H9 (cell line): ENCODE measurements around the gene UMOD. TPM values are rescaled to one million over a fixed set of nuclear protein-coding genes. Genes with fewer than 3 reads are reported as not detected.

ENCODE experiments used
- DNase-seq: peaks from one replicate; pipeline ENCODE4 v3.0.0-alpha.2; 2017
- H2AFZ ChIP-seq: one replicate; pipeline ENCODE4 v1.6.1; 2013; ENCODE audit warnings: mild to moderate bottlenecking, low read length, control low read depth, moderate library complexity
- H2AK5ac ChIP-seq: 2 replicates; pipeline ENCODE4 v1.6.1; 2013; ENCODE audit warnings: low read length, control low read depth, mixed read lengths; ENCODE audit not compliant: insufficient read length
- H2BK120ac ChIP-seq: one replicate; pipeline ENCODE4 v1.6.1; 2013; ENCODE audit warnings: low read depth, mild to moderate bottlenecking, low read length, control low read depth, inconsistent platforms; ENCODE audit not compliant: poor library complexity, severe bottlenecking
- H2BK12ac ChIP-seq: 2 replicates; pipeline ENCODE4 v1.6.1; 2013; ENCODE audit warnings: low read length, control low read depth, mixed read lengths, low read depth; ENCODE audit not compliant: insufficient read length
- H2BK15ac ChIP-seq: 2 replicates; pipeline ENCODE4 v1.6.1; 2013; ENCODE audit warnings: low read depth, low read length, control low read depth
- H2BK20ac ChIP-seq: one replicate; pipeline ENCODE4 v1.6.1; 2013; ENCODE audit warnings: low read depth, mild to moderate bottlenecking, low read length, control low read depth, inconsistent platforms; ENCODE audit not compliant: poor library complexity, severe bottlenecking
- H2BK5ac ChIP-seq: 2 replicates; pipeline ENCODE4 v1.6.1; 2013; ENCODE audit warnings: low read length, control low read depth, mixed read lengths; ENCODE audit not compliant: insufficient read length
- H3K14ac ChIP-seq: 2 replicates; pipeline ENCODE4 v1.6.1; 2013; ENCODE audit warnings: low read length, control low read depth; ENCODE audit not compliant: insufficient read depth
- H3K18ac ChIP-seq: 2 replicates; pipeline ENCODE4 v1.6.1; 2013; ENCODE audit warnings: low read depth, mild to moderate bottlenecking, mixed read lengths, low read length, control low read depth; ENCODE audit not compliant: insufficient read length
- H3K23ac ChIP-seq: 2 replicates; pipeline ENCODE4 v1.6.1; 2013; ENCODE audit warnings: low read length, control low read depth, mixed read lengths, low read depth; ENCODE audit not compliant: insufficient read length
- H3K23me2 ChIP-seq: 2 replicates; pipeline ENCODE4 v1.6.1; 2013; ENCODE audit warnings: low read depth, mild to moderate bottlenecking, mixed read lengths, low read length, control low read depth; ENCODE audit not compliant: insufficient read length, poor library complexity, severe bottlenecking
- H3K27ac ChIP-seq: 2 replicates; pipeline ENCODE4 v1.5.1; 2013; ENCODE audit warnings: low read length, control low read depth, mixed read lengths, low read depth; ENCODE audit not compliant: insufficient read length
- H3K27me3 ChIP-seq: 2 replicates; pipeline ENCODE4 v1.6.1; 2013; ENCODE audit warnings: low read length, control low read depth, inconsistent platforms; ENCODE audit not compliant: insufficient read depth
- H3K4ac ChIP-seq: 2 replicates; pipeline ENCODE4 v1.6.1; 2013; ENCODE audit warnings: low read depth, mild to moderate bottlenecking, control low read depth, inconsistent platforms, low read length, moderate library complexity
- H3K4me1 ChIP-seq: 2 replicates; pipeline ENCODE4 v1.6.1; 2013; ENCODE audit warnings: low read length, control low read depth, inconsistent platforms; ENCODE audit not compliant: insufficient read depth
- H3K4me2 ChIP-seq: 2 replicates; pipeline ENCODE4 v1.6.1; 2013; ENCODE audit warnings: low read length, control low read depth, mixed read lengths; ENCODE audit not compliant: insufficient read length, insufficient read depth
- H3K56ac ChIP-seq: 2 replicates; pipeline ENCODE4 v1.6.1; 2013; ENCODE audit warnings: low read depth, mild to moderate bottlenecking, mixed read lengths, low read length, control low read depth; ENCODE audit not compliant: insufficient read length
- H3K79me1 ChIP-seq: 2 replicates; pipeline ENCODE4 v1.6.1; 2013; ENCODE audit warnings: low read depth, mild to moderate bottlenecking, moderate library complexity, low read length, control low read depth, inconsistent platforms; ENCODE audit not compliant: insufficient read depth, poor library complexity, severe bottlenecking
- H3K79me2 ChIP-seq: 2 replicates; pipeline ENCODE4 v1.6.1; 2013; ENCODE audit warnings: low read length, control low read depth, inconsistent platforms; ENCODE audit not compliant: insufficient read depth
- H3K9ac ChIP-seq: 2 replicates; pipeline ENCODE4 v1.6.1; 2013; ENCODE audit warnings: low read length, control low read depth, mixed read lengths; ENCODE audit not compliant: insufficient read length; ENCODE audit errors: extremely low read depth
- H3K9me3 ChIP-seq: one replicate; pipeline ENCODE4 v1.6.1; 2013; ENCODE audit warnings: low read depth, low read length, inconsistent platforms; ENCODE audit not compliant: control insufficient read depth
- H3T11ph ChIP-seq: one replicate; pipeline ENCODE4 v1.6.1; 2013; ENCODE audit warnings: mild to moderate bottlenecking, low read length, control low read depth, inconsistent platforms
- H4K20me1 ChIP-seq: one replicate; pipeline ENCODE4 v1.6.1; 2013; ENCODE audit not compliant: control insufficient read depth, insufficient read length, insufficient read depth
- H4K5ac ChIP-seq: 2 replicates; pipeline ENCODE4 v1.6.1; 2013; ENCODE audit warnings: low read depth, mild to moderate bottlenecking, mixed read lengths, low read length, control low read depth; ENCODE audit not compliant: insufficient read length
- H4K8ac ChIP-seq: replicated peaks from 2 replicates; pipeline ENCODE4 v1.6.1; 2013; ENCODE audit warnings: low read length, control low read depth, mixed read lengths, low read depth; ENCODE audit not compliant: insufficient read length
- H4K91ac ChIP-seq: 2 replicates; pipeline ENCODE4 v1.6.1; 2013; ENCODE audit warnings: low read depth, mild to moderate bottlenecking, moderate library complexity, mixed read lengths, low read length, control low read depth; ENCODE audit not compliant: insufficient read length
- H3K27ac Mint-ChIP-seq, 3 experiments: 2 replicates in 2 of 3; 3 replicates in 1 of 3; pipeline ENCODE4 v1.8.0; 2020 to 2021; ENCODE audit warnings: mixed read lengths in 3 of 3, mild to moderate bottlenecking in 1 of 3, moderate library complexity in 1 of 3
- H3K27me3 Mint-ChIP-seq: 2 replicates; pipeline ENCODE4 v1.8.0; 2021; ENCODE audit warnings: low read depth, mild to moderate bottlenecking, moderate library complexity, mixed read lengths
- H3K36me3 Mint-ChIP-seq, 3 experiments: 2 replicates in 2 of 3; 3 replicates in 1 of 3; pipeline ENCODE4 v1.8.0; 2020 to 2021; ENCODE audit warnings: low read depth in 3 of 3, mixed read lengths in 3 of 3; ENCODE audit not compliant: insufficient read depth in 1 of 3
- H3K4me1 Mint-ChIP-seq, 2 experiments: 2 replicates each; pipeline ENCODE4 v1.8.0; 2020; ENCODE audit warnings: mixed read lengths in 2 of 2
- H3K4me3 Mint-ChIP-seq, 2 experiments: 2 replicates in 1 of 2; 3 replicates in 1 of 2; pipeline ENCODE4 v1.8.0; 2020 to 2021; ENCODE audit warnings: mild to moderate bottlenecking in 2 of 2, mixed read lengths in 2 of 2, moderate library complexity in 1 of 2
- H3K9me3 Mint-ChIP-seq, 2 experiments: 2 replicates in 1 of 2; 3 replicates in 1 of 2; pipeline ENCODE4 v1.8.0; 2020; ENCODE audit warnings: mild to moderate bottlenecking in 2 of 2, mixed read lengths in 2 of 2, moderate library complexity in 1 of 2
- WGBS: extraction: QIAGEN DNeasy Blood & Tissue Kit; methylation state at CpG from one replicate; pipeline ENCODE4 v1.1.7; 2013; ENCODE audit warnings: missing lambda C conversion rate, low lambda C conversion rate, mixed read lengths; ENCODE audit not compliant: insufficient read length; ENCODE audit errors: extremely low coverage; 5-methylcytosine and 5-hydroxymethylcytosine counted together
- total RNA-seq: library from RNA; stranded (reverse); gene quantifications from 2 replicates; pipeline ENCODE4 v1.2.1, GENCODE V29; 2021
- TF ChIP-seq, protein P1 (sequence below): fragments of 200-600 bp; sonication (generic); conservative IDR thresholded peaks from 3 replicates; pipeline ENCODE4 v1.8.0; 2021; ENCODE audit warnings: antibody characterized with exemption, mild to moderate bottlenecking

The UMOD gene
- total RNA-seq, 1 experiment from 2014 or later, result not detected

DNA sequence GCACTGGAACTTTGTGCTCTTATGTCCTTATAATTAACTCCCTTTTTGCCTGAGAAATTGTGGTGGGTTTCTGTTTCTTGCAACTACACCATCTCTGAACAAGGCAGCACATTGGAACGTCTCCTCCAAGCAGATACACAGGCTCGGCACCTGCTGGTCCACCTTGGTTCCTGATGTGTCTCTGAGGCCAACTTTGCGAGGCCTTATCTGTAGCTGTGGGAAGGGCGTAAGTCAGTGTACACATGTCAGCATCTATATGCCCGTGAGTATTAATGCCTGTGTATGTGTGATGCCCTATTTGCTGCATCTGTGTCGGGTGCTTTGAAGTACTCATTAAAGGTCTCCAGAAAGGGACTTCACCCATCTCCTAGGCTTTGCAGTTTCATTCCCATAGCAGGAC is 42.7 kb downstream of the UMOD start:
- H4K20me1 ChIP-seq, result no peaks in the 10 kb centered on the region
- H4K5ac ChIP-seq, result no peak overlapping the region
- no CpG with 5 or more reads among the region's 6 CpGs for WGBS
- H4K8ac ChIP-seq, result no peak overlapping the region
- H2AK5ac ChIP-seq, result no peak overlapping the region
- H2BK5ac ChIP-seq, result no peak overlapping the region
- no peak overlapping the region for H3K9ac ChIP-seq
- Mint-ChIP-seq H3K27me3 (no peaks in the 10 kb centered on the region; the same call in 1 of the 2 replicates), H3K27ac (no peak overlapping the region), H3K4me1 (peaks cover under 1 to 3% of the 10 kb centered on the region in 2 experiments; a peak in 2 of 4 replicates), H3K36me3 (no peaks in the 10 kb centered on the region), H3K9me3 (peaks cover 0 to 4% of the 10 kb centered on the region in 2 experiments; a peak in 1 of 5 replicates), H3K4me3 (no peak overlapping the region)
- H3K23ac ChIP-seq, result no peak overlapping the region
- H3K27ac ChIP-seq, result no peak overlapping the region
- no peaks in the 10 kb centered on the region for H3K79me2 ChIP-seq
- no peak overlapping the region for H3K14ac ChIP-seq
- no peak overlapping the region for H2BK12ac ChIP-seq
- no peak overlapping the region for H3T11ph ChIP-seq
- no peak overlapping the region for H3K18ac ChIP-seq
- H2BK120ac ChIP-seq, result no peak overlapping the region
- no peaks in the 10 kb centered on the region for H3K79me1 ChIP-seq
- no peaks in the 10 kb centered on the region for H3K9me3 ChIP-seq
- H3K4ac ChIP-seq, result no peak overlapping the region
- DNase-seq, result no peak
- H4K91ac ChIP-seq, result no peak overlapping the region
- no peaks in the 10 kb centered on the region for H3K23me2 ChIP-seq
- no peak overlapping the region for H2AFZ ChIP-seq
- H2BK15ac ChIP-seq, result no peak overlapping the region
- no peak overlapping the region for H3K56ac ChIP-seq
- no peak overlapping the region for H3K4me2 ChIP-seq
- H2BK20ac ChIP-seq, result no peak overlapping the region
- TF ChIP-seq, protein P1, sequence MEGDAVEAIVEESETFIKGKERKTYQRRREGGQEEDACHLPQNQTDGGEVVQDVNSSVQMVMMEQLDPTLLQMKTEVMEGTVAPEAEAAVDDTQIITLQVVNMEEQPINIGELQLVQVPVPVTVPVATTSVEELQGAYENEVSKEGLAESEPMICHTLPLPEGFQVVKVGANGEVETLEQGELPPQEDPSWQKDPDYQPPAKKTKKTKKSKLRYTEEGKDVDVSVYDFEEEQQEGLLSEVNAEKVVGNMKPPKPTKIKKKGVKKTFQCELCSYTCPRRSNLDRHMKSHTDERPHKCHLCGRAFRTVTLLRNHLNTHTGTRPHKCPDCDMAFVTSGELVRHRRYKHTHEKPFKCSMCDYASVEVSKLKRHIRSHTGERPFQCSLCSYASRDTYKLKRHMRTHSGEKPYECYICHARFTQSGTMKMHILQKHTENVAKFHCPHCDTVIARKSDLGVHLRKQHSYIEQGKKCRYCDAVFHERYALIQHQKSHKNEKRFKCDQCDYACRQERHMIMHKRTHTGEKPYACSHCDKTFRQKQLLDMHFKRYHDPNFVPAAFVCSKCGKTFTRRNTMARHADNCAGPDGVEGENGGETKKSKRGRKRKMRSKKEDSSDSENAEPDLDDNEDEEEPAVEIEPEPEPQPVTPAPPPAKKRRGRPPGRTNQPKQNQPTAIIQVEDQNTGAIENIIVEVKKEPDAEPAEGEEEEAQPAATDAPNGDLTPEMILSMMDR, result no peak
- no peaks in the 10 kb centered on the region for H3K27me3 ChIP-seq
- H3K4me1 ChIP-seq, result peaks cover 2% of the 10 kb centered on the region; the same call in 1 of the 2 replicates
